Hematopoietic multipotent progenitor cell treated with erythropoietin and hydrocortisone succinate and interleukin-3 and kit ligand, for 6 days (in vitro differentiated cells): ENCODE measurements around the gene PNP.
"Not testable (repeated sequence)": the region's sequence is repeated elsewhere in the genome, so short reads cannot be mapped to it uniquely, and the experiment has no call there.

Source experiments
- DNase-seq: peaks from one replicate; pipeline ENCODE4 v3.0.0-alpha.2; 2015

The PNP gene

DNA sequence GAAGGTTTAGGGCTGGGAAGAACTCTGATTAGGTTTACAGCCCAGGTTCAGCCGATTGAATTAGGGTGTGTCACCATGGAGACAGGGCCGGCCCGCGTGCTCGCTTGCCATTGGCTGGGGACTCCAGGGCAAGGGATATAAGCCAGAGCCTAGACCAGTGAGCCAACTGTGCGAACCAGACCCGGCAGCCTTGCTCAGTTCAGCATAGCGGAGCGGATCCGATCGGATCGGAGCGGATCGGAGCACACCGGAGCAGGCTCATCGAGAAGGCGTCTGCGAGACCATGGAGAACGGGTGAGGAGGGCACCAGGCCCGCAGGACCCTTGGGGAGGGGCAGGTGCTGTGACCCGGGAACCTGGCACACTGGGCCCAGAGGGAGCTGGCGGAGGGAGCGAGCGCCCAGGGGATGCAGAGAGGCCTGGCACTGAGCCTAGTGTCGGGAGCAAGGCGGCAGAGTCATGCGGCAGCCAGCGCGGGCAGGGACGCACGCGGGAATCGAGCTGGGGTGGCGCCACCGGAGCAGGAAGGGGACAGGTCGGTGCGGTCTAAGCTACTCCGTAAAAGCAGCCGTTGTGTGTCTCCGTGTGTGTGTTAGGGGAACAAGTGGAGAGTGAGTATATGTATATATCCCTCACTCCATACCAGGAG, at the start of gene PNP:
Gene PNP, plus strand, starts transcription at position 165 of the 648 bp plus-strand sequence. Its CDS starts 119 bp downstream, at position 284.
- peak; percentile 98 for DNase-seq

DNA sequence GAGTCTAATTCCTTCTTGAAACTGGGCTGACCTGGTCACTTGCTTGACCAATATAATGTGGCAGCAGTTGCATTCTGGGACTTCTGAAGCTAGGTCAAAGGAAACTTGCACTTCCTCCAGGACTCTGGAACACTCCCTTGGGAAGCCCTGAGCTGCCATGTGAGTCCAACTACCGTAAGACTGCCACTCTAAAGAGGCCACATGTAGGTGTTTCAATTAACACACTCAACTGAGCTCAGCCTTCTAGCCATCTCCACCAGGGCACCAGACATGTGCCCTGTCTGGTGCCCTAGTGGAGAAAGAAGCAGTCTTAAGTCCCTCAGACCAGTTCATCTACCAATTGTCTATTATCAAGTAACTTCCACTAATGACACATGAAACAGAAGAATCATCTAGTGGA, 49.8 kb upstream of the PNP start:
- DNase-seq, result no peak

- DNase-seq, result no peak
Observed at GRCh38 chr14:20421267-20421666, 47.9 kb upstream of the PNP start.

DNA sequence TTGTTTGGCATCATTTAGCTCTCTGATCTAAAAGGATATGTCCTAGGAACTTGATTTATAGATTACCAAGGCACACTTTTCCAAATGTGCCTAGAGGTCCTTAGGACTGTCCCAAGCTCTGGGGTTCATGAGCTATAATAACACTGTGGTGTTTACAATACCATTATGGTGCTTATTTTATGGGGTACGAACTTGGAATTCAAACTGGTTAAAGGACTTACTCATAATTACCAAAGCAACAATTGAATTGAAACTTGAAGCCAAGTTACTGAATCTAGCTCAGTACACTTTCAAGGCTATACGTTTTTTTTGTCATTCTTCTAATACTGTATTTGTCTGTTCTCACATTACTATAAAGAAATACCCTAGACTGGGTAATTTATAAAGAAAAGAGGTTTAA, 46.3 kb upstream of the PNP start:
- DNase-seq, result no peak

DNA sequence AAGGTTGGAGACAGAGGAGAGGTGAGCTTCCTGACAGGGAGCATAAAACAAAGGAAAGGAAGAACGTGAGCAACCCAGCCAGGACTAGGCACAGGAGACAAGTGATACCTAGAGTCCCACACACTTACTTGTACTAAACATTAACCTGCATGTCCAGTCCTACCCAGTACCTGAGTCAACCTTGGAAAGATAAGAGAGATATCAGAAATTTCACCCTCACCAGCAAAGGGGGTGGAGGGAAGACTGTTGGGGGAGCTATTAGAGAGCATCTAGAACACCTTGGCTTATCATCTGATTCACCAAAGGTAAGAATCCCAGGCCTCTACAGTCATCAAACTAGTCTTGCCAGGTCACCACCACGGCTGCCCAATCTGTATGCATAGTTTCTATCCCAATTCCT, 44.4 kb upstream of the PNP start:
- DNase-seq, result no peak

DNA sequence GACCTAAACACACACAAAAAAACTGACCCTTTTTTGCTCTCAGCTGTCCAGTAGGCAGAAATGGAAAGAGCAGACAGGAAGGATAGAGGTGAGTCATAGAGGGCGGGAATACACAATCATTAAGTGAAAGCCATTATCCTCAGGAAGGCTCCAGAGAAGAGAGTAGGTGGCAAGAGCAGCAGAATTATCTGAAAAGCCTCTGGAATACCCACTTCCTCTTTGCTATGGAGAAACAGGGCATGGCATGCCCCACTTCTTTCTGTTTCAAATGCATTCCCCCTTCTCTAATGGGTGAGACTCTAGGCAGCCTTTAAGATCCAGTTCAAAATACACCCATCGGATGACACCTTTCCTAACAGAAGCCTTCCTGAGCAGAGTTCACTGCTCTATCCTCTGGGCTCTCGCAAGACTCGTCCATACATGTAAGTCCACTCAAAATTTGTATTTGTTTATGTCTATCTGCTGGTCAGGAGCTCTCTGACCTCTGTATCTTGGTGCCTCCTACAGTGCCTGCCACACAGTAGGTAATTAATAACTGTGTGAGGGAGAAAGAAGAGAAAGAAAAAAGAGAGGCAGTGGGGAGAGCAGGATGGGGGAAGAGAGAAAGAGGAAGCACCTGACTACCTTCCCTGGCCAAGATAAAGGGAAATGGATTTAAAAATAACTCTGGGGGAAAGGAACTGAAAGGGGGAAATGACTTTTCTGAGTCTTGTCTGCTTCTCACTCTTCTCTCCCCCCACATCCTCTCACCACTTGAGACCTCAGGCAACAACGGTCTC, 41.8 kb upstream of the PNP start:
- peak; percentile 60 for DNase-seq

- DNase-seq, result no peak
Observed at GRCh38 chr14:20428010-20428365, 41.2 kb upstream of the PNP start.

- no peak for DNase-seq
Observed at GRCh38 chr14:20428802-20429201, 40.4 kb upstream of the PNP start.

DNA sequence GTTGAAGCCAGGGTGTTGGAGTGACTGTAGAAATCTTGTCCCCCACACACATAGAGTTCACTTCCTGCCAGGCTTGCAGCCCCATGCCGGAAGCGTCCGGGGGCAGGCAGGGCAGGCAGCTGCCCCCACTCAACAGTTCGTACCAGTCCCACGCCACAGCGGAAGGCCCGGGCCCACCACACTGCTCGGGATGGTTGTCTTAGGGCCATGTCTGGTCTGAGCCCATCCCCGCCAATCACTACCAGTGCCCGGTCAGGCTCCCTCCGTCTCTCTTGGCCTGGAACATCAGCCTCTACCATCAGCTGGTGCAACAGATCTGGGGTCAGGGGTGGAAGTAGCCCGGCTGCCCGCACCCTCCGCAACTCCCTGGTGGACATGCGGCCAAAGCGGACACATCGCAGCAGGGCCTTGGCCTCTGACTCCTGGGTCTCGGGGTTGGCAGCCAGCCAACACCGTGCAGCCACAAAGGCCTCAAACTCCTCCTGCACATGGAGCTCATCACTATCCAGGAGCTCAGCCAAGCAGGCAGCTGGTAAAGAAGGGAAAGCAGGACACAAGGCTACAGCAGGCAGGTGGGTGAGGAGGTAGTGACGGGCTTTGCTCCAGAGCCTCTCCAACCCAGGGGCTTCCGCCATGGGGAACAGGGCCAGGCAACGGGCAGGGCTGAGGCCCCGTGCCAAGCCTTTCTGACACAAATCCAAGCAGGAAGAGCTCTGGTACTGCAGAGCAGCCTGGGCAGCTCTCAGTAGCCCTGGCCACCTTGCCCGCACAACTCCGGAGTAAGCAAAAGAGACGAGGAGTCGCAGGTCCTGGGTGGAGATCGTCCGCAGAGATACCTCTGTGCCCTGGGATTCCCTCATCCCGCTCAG, 39.2 kb upstream of the PNP start:
- no peak for DNase-seq

DNA sequence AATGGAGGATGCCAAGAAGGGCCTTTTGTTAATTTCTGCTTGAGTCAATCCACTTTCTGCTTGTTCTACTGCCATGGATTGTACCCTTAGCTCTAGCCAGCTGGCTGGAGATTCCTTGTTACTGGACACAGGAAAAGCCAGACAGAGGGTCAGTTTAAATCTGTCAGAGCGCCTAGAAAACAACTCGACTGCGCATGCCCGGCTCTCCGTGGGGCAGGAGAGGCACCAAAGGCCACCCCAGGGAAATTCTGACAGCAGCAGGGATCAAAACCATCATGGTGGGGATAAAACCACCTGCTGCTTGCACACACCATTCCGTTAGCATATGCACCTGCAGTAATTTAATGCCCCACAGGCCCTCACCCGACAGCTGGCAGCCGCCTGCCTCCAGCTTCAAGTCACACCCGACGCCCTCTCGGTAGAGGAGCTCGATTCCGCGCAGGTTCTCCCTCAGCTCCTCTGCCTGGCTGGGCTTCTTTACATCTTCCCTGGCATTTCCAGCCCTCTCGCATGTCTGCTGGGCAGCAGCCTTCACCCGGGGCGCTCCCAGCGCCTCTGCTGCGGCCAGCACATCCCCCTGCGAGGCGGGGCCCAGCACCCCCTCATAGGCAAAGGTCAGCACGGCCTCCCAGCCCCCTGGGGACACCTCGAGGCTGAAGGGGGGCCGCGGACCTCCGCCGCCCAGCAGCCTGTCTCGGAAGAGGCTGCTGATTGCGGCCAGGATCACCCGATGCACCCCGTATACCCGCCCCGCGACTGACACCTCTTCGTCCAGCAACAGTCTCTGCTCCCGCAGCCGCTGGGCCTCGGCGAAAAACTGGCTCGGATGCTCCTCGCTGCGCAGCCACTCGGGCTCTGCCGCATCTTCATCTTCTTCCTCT, 34.3 kb upstream of the PNP start:
- no peak for DNase-seq

DNA sequence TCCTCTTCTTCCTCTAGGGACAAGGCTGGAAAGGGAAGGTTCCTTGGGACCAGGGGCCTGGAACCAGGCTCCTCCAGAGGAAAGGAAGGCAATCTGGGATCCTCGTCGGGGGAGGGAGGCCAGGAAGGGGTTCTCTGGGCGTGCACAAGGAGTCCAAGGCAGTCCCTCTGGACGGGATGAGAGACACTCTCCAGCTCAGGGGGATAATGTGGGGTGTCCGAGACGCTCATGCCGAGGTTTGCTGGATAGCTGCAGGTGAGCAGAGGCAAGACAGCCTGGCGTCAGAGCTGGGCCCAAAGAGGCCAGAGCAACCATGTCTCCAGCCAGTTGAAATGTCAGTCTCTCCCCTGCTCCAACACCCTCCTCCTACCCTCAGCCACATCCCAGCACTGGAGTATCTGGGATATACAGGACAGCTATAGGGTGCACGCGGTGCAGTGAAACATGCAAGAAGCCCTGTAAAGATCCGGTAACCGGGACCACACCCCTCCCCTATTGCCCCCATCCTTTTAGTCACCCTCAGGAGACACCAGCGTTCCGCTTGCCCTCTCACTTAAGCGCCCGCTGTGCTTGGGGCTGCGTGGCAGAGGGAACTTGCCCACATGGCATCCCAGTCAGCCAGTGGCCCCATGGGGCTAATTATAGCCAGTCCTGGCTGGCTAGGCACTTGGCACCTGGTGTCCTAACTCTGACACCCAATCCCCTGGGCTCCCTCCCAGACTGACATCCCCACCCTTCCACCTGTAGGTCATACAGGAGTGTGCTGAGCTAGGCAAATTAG, 33.4 kb upstream of the PNP start, which contains the start of gene KLHL33:
Gene KLHL33, minus strand, starts transcription at position 585 of the 781 bp plus-strand sequence. Its CDS starts 355 bp downstream, at position 230.
- DNase-seq, result no peak

DNA sequence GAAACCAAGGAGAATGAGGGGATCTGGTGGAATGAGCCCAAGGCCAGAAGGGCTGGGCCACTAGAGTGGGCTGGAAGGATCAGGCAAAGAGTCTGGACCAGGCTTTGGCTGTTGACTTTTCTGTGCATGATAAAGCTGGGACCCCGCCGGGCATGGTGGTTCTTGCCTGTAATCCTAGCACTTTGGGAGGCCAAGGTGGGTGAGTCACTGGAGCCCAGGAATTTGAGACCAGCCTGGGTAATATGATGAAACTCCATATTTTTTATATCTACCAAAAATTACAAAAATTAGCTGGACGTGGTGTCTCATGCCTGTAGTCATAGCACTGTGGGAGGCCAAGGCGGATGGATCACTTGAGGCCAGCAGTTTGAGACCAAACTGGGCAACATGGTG, 32.8 kb upstream of the PNP start:
- no peak for DNase-seq

- no peak for DNase-seq
Observed at GRCh38 chr14:20438664-20439063, 30.5 kb upstream of the PNP start.

DNA sequence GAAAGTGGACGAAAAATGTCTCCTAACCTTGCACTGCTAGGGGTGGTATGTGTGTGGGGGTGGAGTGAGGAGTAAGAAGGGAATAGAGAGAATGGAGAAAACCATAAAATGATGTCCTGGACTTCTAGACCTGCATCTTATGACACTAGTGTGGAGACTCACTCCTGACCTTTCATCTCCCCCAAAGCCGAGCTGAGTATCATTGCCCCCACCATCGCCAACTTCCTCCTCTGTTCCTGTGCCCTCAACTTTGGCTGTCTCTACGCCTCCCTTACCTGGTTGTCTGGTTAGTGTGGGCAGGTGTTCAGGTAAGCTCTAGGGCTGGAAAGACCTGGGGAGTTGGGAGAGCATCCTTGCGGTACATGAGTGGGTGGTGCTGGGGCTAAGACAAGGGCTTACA, 28.7 kb upstream of the PNP start:
- DNase-seq, result no peak

- DNase-seq, result peak; percentile 17
Observed at GRCh38 chr14:20440882-20441281, 28.3 kb upstream of the PNP start.

GRCh38 chr14:20441461-20441860, 27.7 kb upstream of the PNP start:
- DNase-seq, result no peak

DNA sequence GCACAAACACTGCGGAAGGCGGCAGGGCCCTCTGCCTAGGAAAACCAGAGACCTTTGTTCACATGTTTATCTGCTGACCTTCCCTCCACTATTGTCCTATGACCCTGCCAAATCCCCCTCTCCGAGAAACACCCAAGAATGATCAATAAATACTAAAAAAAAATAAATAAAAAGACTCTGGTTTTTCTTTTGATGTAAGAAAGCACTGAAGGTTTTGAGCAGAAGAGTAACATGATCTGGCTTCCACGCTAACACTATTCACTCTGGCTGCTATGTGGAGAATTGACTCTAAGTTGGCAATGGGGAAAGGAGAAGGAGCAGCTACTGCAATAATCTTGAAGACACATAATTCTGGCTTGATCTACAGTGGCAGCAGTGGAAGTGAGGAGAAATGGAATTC, 25.6 kb upstream of the PNP start:
- DNase-seq, result not testable (repeated sequence)

DNA sequence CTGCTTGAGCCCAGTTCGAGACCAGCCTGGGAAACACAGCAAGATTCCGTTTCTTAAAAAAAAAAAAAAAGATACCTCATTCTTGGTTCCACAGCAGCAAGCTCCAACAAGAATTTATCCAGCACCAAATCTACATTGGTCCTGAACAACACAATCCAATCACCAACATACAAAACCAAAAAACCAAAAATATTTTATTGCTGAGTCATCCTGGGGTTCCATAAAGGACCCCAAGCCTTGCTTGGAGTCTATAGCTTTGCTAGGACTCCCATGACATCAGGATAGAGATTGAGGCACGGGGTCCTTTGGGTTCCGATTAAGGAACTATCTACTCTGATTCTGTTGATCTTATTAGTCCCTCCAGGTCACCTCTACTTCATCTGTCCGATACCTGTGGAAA, 22.3 kb upstream of the PNP start:
- DNase-seq, result no peak

- not testable (repeated sequence) for DNase-seq
Observed at GRCh38 chr14:20452831-20453230, 16.4 kb upstream of the PNP start.

DNA sequence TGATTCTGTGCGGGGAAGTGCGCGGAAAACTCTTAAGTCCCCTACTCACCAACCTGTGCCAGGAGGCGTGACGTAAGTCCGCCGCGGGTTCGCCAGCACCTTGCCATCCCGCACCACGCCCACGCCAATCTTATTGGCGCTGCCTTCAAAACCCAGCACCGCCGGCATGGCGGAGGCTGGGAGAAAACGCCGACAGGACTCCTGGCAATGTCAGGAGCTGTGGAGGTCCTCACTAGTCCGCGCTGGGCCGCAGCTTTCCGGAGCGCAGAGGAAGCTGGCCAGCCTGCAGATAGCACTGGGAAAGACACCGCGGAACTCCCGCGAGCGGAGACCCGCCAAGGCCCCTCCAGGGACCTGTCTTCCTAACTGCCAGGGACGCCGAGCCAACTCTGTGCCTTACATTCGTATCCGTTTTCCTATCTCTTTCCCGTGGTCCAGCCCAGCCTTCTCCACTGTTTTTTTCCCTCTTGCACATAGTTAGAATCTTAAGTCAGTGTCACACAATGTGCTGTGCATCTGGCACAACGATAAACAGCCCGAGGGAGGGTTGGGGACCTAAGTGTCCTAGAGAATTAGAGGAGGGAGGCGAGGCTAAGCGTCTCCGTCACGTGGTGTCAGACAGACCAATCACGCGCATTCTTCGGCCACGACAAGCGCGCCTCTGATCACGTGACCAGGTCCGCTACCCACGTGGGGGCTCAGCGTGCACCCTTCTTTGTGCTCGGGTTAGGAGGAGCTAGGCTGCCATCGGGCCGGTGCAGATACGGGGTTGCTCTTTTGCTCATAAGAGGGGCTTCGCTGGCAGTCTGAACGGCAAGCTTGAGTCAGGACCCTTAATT, 14.5 kb upstream of the PNP start, which contains the start of the genes APEX1 and OSGEP:
Gene APEX1, plus strand, starts transcription at position 711 of the 839 bp plus-strand sequence. CDS start 420 bp downstream, outside the sequence.
Gene OSGEP, minus strand, starts transcription at position 297 of the 839 bp plus-strand sequence. Its CDS starts 129 bp downstream, at position 168.
- peak; percentile 100 for DNase-seq
